Body of pancreas (tissue), 4 donors: Measurements from ENCODE around the gene GPR18. TPM values are rescaled to one million over a fixed set of nuclear protein-coding genes. Genes with fewer than 3 reads are reported as not detected.
A peak's percentile ranks its signal among the peaks of the same experiment; 100 is the strongest.

Source experiments
- ATAC-seq: fragments of 150-250 bp; one replicate; pipeline ENCODE4 v1.9.1; 2016
- DNase-seq, 4 donors: peaks; one replicate each; pipeline ENCODE4 v3.0.0-alpha.2; 2019
- H3K27ac ChIP-seq, 4 donors: fragments of 200-600 bp; sonication (generic); 1 replicate in 3 of 4; 2 replicates in 1 of 4; pipeline versions ENCODE4 v1.5.1 to v1.6.1; 2016 to 2019; ENCODE audit warnings: mild to moderate bottlenecking in 1 of 4, mixed read lengths in 1 of 4, moderate library complexity in 1 of 4
- H3K27me3 ChIP-seq, 2 donors: fragments of 200-600 bp; sonication (generic); one replicate each; pipeline ENCODE4 v1.6.0; 2016; ENCODE audit warnings: mild to moderate bottlenecking in 1 of 2
- H3K36me3 ChIP-seq, 2 donors: fragments of 200-600 bp; sonication (generic); replicated peaks in 1 of 2; 2 replicates each; pipeline ENCODE4 v1.5.1; 2016; ENCODE audit warnings: low read depth in 2 of 2; ENCODE audit not compliant: insufficient read depth in 1 of 2
- H3K4me1 ChIP-seq: fragments of 200-600 bp; sonication (generic); one replicate; pipeline ENCODE4 v1.6.0; 2016
- H3K4me3 ChIP-seq, 2 donors: fragments of 200-600 bp; sonication (generic); 1 replicate in 1 of 2; 2 replicates in 1 of 2; pipeline ENCODE4 v1.5.1; 2016 to 2019
- H3K9me3 ChIP-seq, 3 donors: fragments of 200-600 bp; sonication (generic); 1 replicate in 2 of 3; 2 replicates in 1 of 3; pipeline ENCODE4 v1.5.1; 2016
- CTCF ChIP-seq, 7 experiments: fragments of 450-650 bp in 4 of 7; fragments of 200-600 bp in 3 of 7; sonication (generic) in 3 of 7; IDR thresholded peaks; one replicate each; pipeline ENCODE4 v1.5.1; 2016 to 2019; ENCODE audit warnings: antibody characterized with exemption in 7 of 7
- POLR2A ChIP-seq, 3 donors: fragments of 450-650 bp; IDR thresholded peaks; one replicate each; pipeline ENCODE4 v1.6.1; 2016; ENCODE audit warnings: antibody characterized with exemption in 3 of 3, mild to moderate bottlenecking in 2 of 3
- WGBS, 2 donors: methylation state at CpG; one replicate each; pipeline ENCODE4 v1.1.5; 2017; 5-methylcytosine and 5-hydroxymethylcytosine counted together
- intact Hi-C: fragments of 100-400 bp; cut with DNase I; formaldehyde crosslinking; loops from one replicate; pipeline ENCODE4 v1.15.1; 2023
- total RNA-seq, 2 donors: library from RNA; depleted of rRNA; stranded (reverse); fragments of >200 nt; gene quantifications; one replicate each; pipeline ENCODE4 v1.1.0, GENCODE V29; 2016

GPR18 gene
- total RNA-seq, 2 donors from 2014 or later: not detected

- Histone ChIP-seq H3K27ac (peak overlapping the region in 1 of 4 donors; percentile 56), H3K27me3 (no peaks in the 10 kb centered on the region), H3K36me3 (no peaks in the 10 kb centered on the region), H3K4me1 (no peaks in the 10 kb centered on the region), H3K9me3 (no peaks in the 10 kb centered on the region), H3K4me3 (no peak overlapping the region)
- TF ChIP-seq POLR2A (IDR thresholded peaks at IDR 0.05) (no peak), CTCF (IDR thresholded peaks at IDR 0.05) (no peak)
- intact Hi-C loops: loop anchor here (10.0 kb wide), 1 partner anchor 154 kb away; no protein-coding TSS in a partner anchor
- ATAC-seq (no peak), DNase-seq (no peak)
- WGBS, 2 donors: 76 to 86% methylated on average over 3 of the region's 3 CpGs
These were observed 13.1 kb upstream of the GPR18 start for GRCh38 chr13:99271249-99271648.

- Histone ChIP-seq H3K4me3 (no peak overlapping the region), H3K27me3 (no peaks in the 10 kb centered on the region), H3K27ac (peak overlapping the region in 1 of 4 donors; percentile 56), H3K9me3 (no peaks in the 10 kb centered on the region), H3K36me3 (no peaks in the 10 kb centered on the region), H3K4me1 (no peaks in the 10 kb centered on the region)
- no peak for DNase-seq
- ATAC-seq: no peak
- intact Hi-C loops: loop anchor here (10.0 kb wide), 1 partner anchor 154 kb away; no protein-coding TSS in a partner anchor
- TF ChIP-seq CTCF (IDR thresholded peaks at IDR 0.05) (no peak), POLR2A (IDR thresholded peaks at IDR 0.05) (peak in 1 of 3 donors; percentile 5)
- WGBS, 2 donors: 77 to 90% methylated on average over 2 of the region's 2 CpGs
These were observed 12.3 kb upstream of the GPR18 start for GRCh38 chr13:99270518-99270917.

- peak overlapping the region in 1 of 4 donors; percentile 42 for H3K27ac ChIP-seq
- H3K36me3 ChIP-seq: no peaks in the 10 kb centered on the region
- H3K9me3 ChIP-seq: no peaks in the 10 kb centered on the region
- ATAC-seq: no peak
- H3K4me3 ChIP-seq: no peak overlapping the region
- no peaks in the 10 kb centered on the region for H3K4me1 ChIP-seq
- WGBS, 2 donors: 65 to 69% methylated on average over 3 of the region's 3 CpGs
- no peaks in the 10 kb centered on the region for H3K27me3 ChIP-seq
- intact Hi-C loops: loop anchor here (5.0 to 10.0 kb wide), 2 partner anchors 92 to 155 kb away; no protein-coding TSS in a partner anchor
- DNase-seq: peak in 1 of 4 donors; percentile 46
- no peak for TF ChIP-seq POLR2A (IDR thresholded peaks at IDR 0.05)
- peak in 6 of 7 experiments; percentile 19 to 59 (median 47) for TF ChIP-seq CTCF (IDR thresholded peaks at IDR 0.05)
These were observed 11.6 kb upstream of the GPR18 start for GRCh38 chr13:99269627-99270241.

- Histone ChIP-seq H3K9me3 (no peaks in the 10 kb centered on the region), H3K4me3 (no peak overlapping the region), H3K4me1 (no peaks in the 10 kb centered on the region), H3K36me3 (no peaks in the 10 kb centered on the region), H3K27me3 (no peaks in the 10 kb centered on the region), H3K27ac (no peak overlapping the region)
- 88 to 97% methylated on average over 3 of the region's 3 CpGs for WGBS, 2 donors
- no peak for DNase-seq
- intact Hi-C loops: loop anchor here (5.0 kb wide), 1 partner anchor 92 kb away; no protein-coding TSS in a partner anchor
- ATAC-seq: no peak
- TF ChIP-seq POLR2A (IDR thresholded peaks at IDR 0.05) (no peak), CTCF (IDR thresholded peaks at IDR 0.05) (no peak)
These were observed 10.6 kb upstream of the GPR18 start for GRCh38 chr13:99268822-99269221.

GRCh38 chr13:99267927-99268326 is 9.7 kb upstream of the GPR18 start:
- Histone ChIP-seq H3K4me1 (no peaks in the 10 kb centered on the region), H3K27me3 (no peaks in the 10 kb centered on the region), H3K36me3 (no peaks in the 10 kb centered on the region), H3K4me3 (no peak overlapping the region), H3K9me3 (no peaks in the 10 kb centered on the region), H3K27ac (no peak overlapping the region)
- DNase-seq (no peak), ATAC-seq (no peak)
- TF ChIP-seq CTCF (IDR thresholded peaks at IDR 0.05) (no peak), POLR2A (IDR thresholded peaks at IDR 0.05) (no peak)
- WGBS, 2 donors: 83 to 84% methylated on average over 4 of the region's 4 CpGs
- intact Hi-C loops: loop anchor here (5.0 kb wide), 1 partner anchor 91 kb away; no protein-coding TSS in a partner anchor
